Activated CD4-positive, alpha-beta T cell treated with anti-CD3 and anti-CD28 coated beads for 36 hours (primary cell): ENCODE data around the gene FIGNL2. TPM values are rescaled to one million over a fixed set of nuclear protein-coding genes. Genes with fewer than 3 reads are reported as not detected.
A peak's percentile ranks its signal among the peaks of the same experiment; 100 is the strongest.

Experiments used
- ATAC-seq: fragments of 200-7000 bp; cut with Tn5 transposase; one replicate; pipeline ENCODE4 v1.10.0; 2021; ENCODE audit warnings: mild to moderate bottlenecking, moderate library complexity
- CTCF ChIA-PET: fragments of 350-600 bp; sonication (Branson Sonifier 250); formaldehyde crosslinking; loops from one replicate; lab custom pipeline; 2021; ENCODE audit warnings: antibody characterized with exemption; lab: Charles Lee
- POLR2A ChIA-PET: fragments of 350-600 bp; sonication (Branson Sonifier 250); formaldehyde crosslinking; loops from one replicate; lab custom pipeline; 2021; ENCODE audit warnings: antibody characterized with exemption, inconsistent platforms; lab: Charles Lee
- DNase-seq: peaks from one replicate; pipeline ENCODE4 v3.0.0-alpha.2; 2020
- H3K27ac Mint-ChIP-seq: one replicate; pipeline ENCODE4 v1.8.0; 2021; ENCODE audit warnings: mixed read lengths
- H3K27me3 Mint-ChIP-seq: one replicate; pipeline ENCODE4 v1.8.0; 2021; ENCODE audit warnings: mixed read lengths
- H3K36me3 Mint-ChIP-seq: one replicate; pipeline ENCODE4 v1.8.0; 2021; ENCODE audit warnings: low read depth, mixed read lengths
- H3K4me1 Mint-ChIP-seq: one replicate; pipeline ENCODE4 v1.8.0; 2021; ENCODE audit warnings: mixed read lengths
- H3K4me3 Mint-ChIP-seq: one replicate; pipeline ENCODE4 v1.8.0; 2021; ENCODE audit warnings: mild to moderate bottlenecking, moderate library complexity, mixed read lengths
- H3K9me3 Mint-ChIP-seq: one replicate; pipeline ENCODE4 v1.8.0; 2021; ENCODE audit warnings: low read depth, mixed read lengths
- intact Hi-C, 2 experiments: fragments of 100-400 bp; cut with DNase I in 1 of 2; cut with micrococcal nuclease in 1 of 2; formaldehyde crosslinking; loops; one replicate each; pipeline versions ENCODE4 v1.14.2 to v1.15.1; 2022 to 2024; cut with DNase I, micrococcal nuclease
- total RNA-seq, 2 experiments: library from RNA; stranded (reverse); gene quantifications; one replicate each; pipeline ENCODE4 v1.2.3, GENCODE V29; 2021

The FIGNL2 gene
- total RNA-seq, 2 experiments from 2014 or later, result 0.19 to 0.27 TPM

- intact Hi-C loops, result no loop called here
- CTCF ChIA-PET, result interaction anchor here (0.7 kb wide), 1 partner anchor 22 kb away, joined by 3 read pairs; no protein-coding TSS in a partner anchor
- Mint-ChIP-seq H3K27me3 (peaks cover 12% of the 10 kb centered on the region), H3K9me3 (no peaks in the 10 kb centered on the region), H3K27ac (no peak overlapping the region), H3K4me3 (no peak overlapping the region), H3K4me1 (peaks cover 4% of the 10 kb centered on the region), H3K36me3 (no peaks in the 10 kb centered on the region)
- DNase-seq, result no peak
- POLR2A ChIA-PET, result no interaction called here
- no peak for ATAC-seq
Observed at GRCh38 chr12:51852404-51853137, 4.1 kb upstream of the FIGNL2 start.

- DNase-seq (no peak), ATAC-seq (no peak)
- ChIA-PET CTCF (interaction anchor here (0.7 kb wide), 1 partner anchor 23 kb away, joined by 3 read pairs; no protein-coding TSS in a partner anchor), POLR2A (no interaction called here)
- H3K9me3 Mint-ChIP-seq, result no peaks in the 10 kb centered on the region
- H3K36me3 Mint-ChIP-seq, result no peaks in the 10 kb centered on the region
- no peak overlapping the region for H3K4me3 Mint-ChIP-seq
- H3K4me1 Mint-ChIP-seq, result peaks cover 6% of the 10 kb centered on the region
- peaks cover 13% of the 10 kb centered on the region for H3K27me3 Mint-ChIP-seq
- intact Hi-C loops, result no loop called here
- no peak overlapping the region for H3K27ac Mint-ChIP-seq
Observed at GRCh38 chr12:51851413-51852124, 3.1 kb upstream of the FIGNL2 start.

GRCh38 chr12:51850965-51851299, 2.4 kb upstream of the FIGNL2 start:
- POLR2A ChIA-PET, result no interaction called here
- ATAC-seq (no peak), DNase-seq (no peak)
- Mint-ChIP-seq H3K4me1 (peaks cover 10% of the 10 kb centered on the region), H3K27ac (no peak overlapping the region), H3K9me3 (no peaks in the 10 kb centered on the region), H3K36me3 (no peaks in the 10 kb centered on the region), H3K27me3 (peaks cover 15% of the 10 kb centered on the region), H3K4me3 (no peak overlapping the region)
- intact Hi-C loops, result no loop called here
- CTCF ChIA-PET, result no interaction called here

GRCh38 chr12:51850081-51850964, 1.8 kb upstream of the FIGNL2 start:
- POLR2A ChIA-PET, result no interaction called here
- ATAC-seq, result no peak

GRCh38 chr12:51848841-51849735, 570 bp upstream of the FIGNL2 start:
- Mint-ChIP-seq H3K4me3 (no peak overlapping the region), H3K4me1 (peaks cover 10% of the 10 kb centered on the region), H3K36me3 (no peaks in the 10 kb centered on the region), H3K27me3 (peaks cover 30% of the 10 kb centered on the region), H3K9me3 (no peaks in the 10 kb centered on the region), H3K27ac (no peak overlapping the region)
- POLR2A ChIA-PET, result no interaction called here
- no peak for ATAC-seq
- no peak for DNase-seq
- CTCF ChIA-PET, result no interaction called here
- intact Hi-C loops, result no loop called here

More at GRCh38 chr12:51850081-51850964, 1.8 kb upstream of the FIGNL2 start:
- no peak overlapping the region for H3K4me3 Mint-ChIP-seq
- peaks cover 19% of the 10 kb centered on the region for H3K27me3 Mint-ChIP-seq
- H3K27ac Mint-ChIP-seq, result no peak overlapping the region
- H3K9me3 Mint-ChIP-seq, result no peaks in the 10 kb centered on the region
- CTCF ChIA-PET, result interaction anchor here (0.6 to 1.0 kb wide), 2 partner anchors 14 to 175 kb away, joined by 3 to 4 read pairs; no protein-coding TSS in a partner anchor
- no peak for DNase-seq
- H3K4me1 Mint-ChIP-seq, result peaks cover 10% of the 10 kb centered on the region
- no peaks in the 10 kb centered on the region for H3K36me3 Mint-ChIP-seq
- intact Hi-C loops, result no loop called here

- POLR2A ChIA-PET, result no interaction called here
Observed at GRCh38 chr12:51847643-51848325, 734 bp downstream of the FIGNL2 start.

GRCh38 chr12:51846911-51847642, 1.4 kb downstream of the FIGNL2 start:
- POLR2A ChIA-PET, result no interaction called here
- ATAC-seq (peak; percentile 57), DNase-seq (peak; percentile 73)
- H3K9me3 Mint-ChIP-seq, result no peaks in the 10 kb centered on the region
- intact Hi-C loops, result loop anchor here in 1 of 2 experiments (1.0 kb wide), 1 partner anchor 17 kb away; no protein-coding TSS in a partner anchor
- CTCF ChIA-PET, result no interaction called here
- no peaks in the 10 kb centered on the region for H3K36me3 Mint-ChIP-seq
- H3K4me3 Mint-ChIP-seq, result peak overlapping the region; percentile 67
- H3K27me3 Mint-ChIP-seq, result peaks cover 33% of the 10 kb centered on the region
- H3K4me1 Mint-ChIP-seq, result peaks cover 10% of the 10 kb centered on the region
- no peak overlapping the region for H3K27ac Mint-ChIP-seq

More at GRCh38 chr12:51847643-51848325, 734 bp downstream of the FIGNL2 start:
- peak; percentile 23 for ATAC-seq
- Mint-ChIP-seq H3K4me1 (peaks cover 10% of the 10 kb centered on the region), H3K4me3 (peak overlapping the region; percentile 23), H3K36me3 (no peaks in the 10 kb centered on the region), H3K27me3 (peaks cover 33% of the 10 kb centered on the region), H3K9me3 (no peaks in the 10 kb centered on the region), H3K27ac (no peak overlapping the region)
- intact Hi-C loops, result loop anchor here in 1 of 2 experiments (1.0 kb wide), 1 partner anchor 17 kb away; no protein-coding TSS in a partner anchor
- no peak for DNase-seq
- CTCF ChIA-PET, result interaction anchor here (0.5 kb wide), 1 partner anchor 14 kb away, joined by 5 read pairs; no protein-coding TSS in a partner anchor

GRCh38 chr12:51846271-51846691, 2.2 kb downstream of the FIGNL2 start:
- no peak overlapping the region for H3K4me3 Mint-ChIP-seq
- no peaks in the 10 kb centered on the region for H3K36me3 Mint-ChIP-seq
- ChIA-PET POLR2A (interaction anchor here (0.7 kb wide), 1 partner anchor 770 kb away, joined by 3 read pairs; no protein-coding TSS in a partner anchor), CTCF (interaction anchor here (1.0 kb wide), 1 partner anchor 29 kb away, joined by 3 read pairs; no protein-coding TSS in a partner anchor)
- no peak for DNase-seq
- H3K27me3 Mint-ChIP-seq, result peaks cover 33% of the 10 kb centered on the region
- no peaks in the 10 kb centered on the region for H3K9me3 Mint-ChIP-seq
- no peak overlapping the region for H3K27ac Mint-ChIP-seq
- intact Hi-C loops, result no loop called here
- ATAC-seq, result no peak
- H3K4me1 Mint-ChIP-seq, result peaks cover 10% of the 10 kb centered on the region

GRCh38 chr12:51845482-51845881, 3.0 kb downstream of the FIGNL2 start:
- ATAC-seq, result no peak
- Mint-ChIP-seq H3K4me1 (peaks cover 9% of the 10 kb centered on the region), H3K4me3 (no peak overlapping the region), H3K27ac (no peak overlapping the region), H3K36me3 (no peaks in the 10 kb centered on the region), H3K9me3 (no peaks in the 10 kb centered on the region), H3K27me3 (peaks cover 33% of the 10 kb centered on the region)
- ChIA-PET CTCF (interaction anchor here (1.0 kb wide), 1 partner anchor 30 kb away, joined by 3 read pairs; no protein-coding TSS in a partner anchor), POLR2A (no interaction called here)
- intact Hi-C loops, result no loop called here
- no peak for DNase-seq
